OCI-LY7 (cell line): ENCODE results near the gene SV2B. TPM values are rescaled to one million over a fixed set of nuclear protein-coding genes. Genes with fewer than 3 reads are reported as not detected.

Source experiments
- BruUV-seq: library from RNA; stranded (reverse); fragments of 400-500 nt; replicated peaks from 2 replicates; lab custom pipeline; 2021; lab: Mats Ljungman, UMichigan
- CTCF ChIA-PET: fragments of 300-600 bp; sonication (Branson Sonifier 250); formaldehyde crosslinking; loops from one replicate; lab custom pipeline; 2022; ENCODE audit warnings: antibody characterized with exemption; ENCODE audit not compliant: unreplicated experiment; lab: Charles Lee
- POLR2A ChIA-PET: fragments of 300-600 bp; sonication (Branson Sonifier 250); formaldehyde crosslinking; loops from one replicate; lab custom pipeline; 2022; ENCODE audit warnings: antibody characterized with exemption; lab: Charles Lee
- DNase-seq: peaks from one replicate; pipeline ENCODE4 v3.0.0-alpha.2; 2015; ENCODE audit warnings: low spot score
- H2AFZ ChIP-seq: fragments of 200-600 bp; sonication (generic), shearing (Covaris generic); 2 replicates; pipeline ENCODE4 v1.6.1; 2014; ENCODE audit warnings: mild to moderate bottlenecking, antibody characterized with exemption, low read length, moderate library complexity
- H3K27ac ChIP-seq: fragments of 200-600 bp; sonication (generic); 2 replicates; pipeline ENCODE4 v1.5.1; 2014; ENCODE audit warnings: mixed run types, low read depth, mild to moderate bottlenecking, moderate library complexity, low read length, inconsistent platforms; ENCODE audit not compliant: poor library complexity, severe bottlenecking
- H3K36me3 ChIP-seq: fragments of 200-600 bp; sonication (generic); 2 replicates; pipeline ENCODE4 v1.6.1; 2014; ENCODE audit warnings: mild to moderate bottlenecking, antibody characterized with exemption, low read length, moderate library complexity, mixed read lengths; ENCODE audit not compliant: insufficient read depth
- H3K4me1 ChIP-seq: fragments of 200-600 bp; sonication (generic); 2 replicates; pipeline ENCODE4 v1.5.1; 2014; ENCODE audit warnings: mild to moderate bottlenecking, low read length; ENCODE audit not compliant: insufficient read depth, poor library complexity, severe bottlenecking
- H3K4me2 ChIP-seq: fragments of 200-600 bp; sonication (generic); 2 replicates; pipeline ENCODE4 v1.6.1; 2014; ENCODE audit warnings: mild to moderate bottlenecking, low read length
- H3K4me3 ChIP-seq: fragments of 200-600 bp; sonication (generic); 2 replicates; pipeline ENCODE4 v1.5.1; 2014; ENCODE audit warnings: mild to moderate bottlenecking, low read depth, low read length; ENCODE audit not compliant: poor library complexity, severe bottlenecking
- H3K79me2 ChIP-seq: fragments of 200-600 bp; sonication (generic); 2 replicates; pipeline ENCODE4 v1.6.1; 2016; ENCODE audit warnings: low read depth, mild to moderate bottlenecking, low read length, moderate library complexity, mixed read lengths; ENCODE audit not compliant: insufficient read depth
- H3K9me2 ChIP-seq: fragments of 200-600 bp; sonication (generic); 2 replicates; pipeline ENCODE4 v1.6.1; 2016; ENCODE audit warnings: mild to moderate bottlenecking, low read length, mixed read lengths; ENCODE audit not compliant: insufficient read depth
- H3K9me3 ChIP-seq: fragments of 200-600 bp; sonication (generic); 2 replicates; pipeline ENCODE4 v1.6.1; 2014; ENCODE audit warnings: mild to moderate bottlenecking, mixed run types, low read length, mixed read lengths
- H4K20me1 ChIP-seq: fragments of 200-600 bp; sonication (generic); 2 replicates; pipeline ENCODE4 v1.6.1; 2014; ENCODE audit warnings: mild to moderate bottlenecking, antibody characterized with exemption, low read length, moderate library complexity, mixed read lengths; ENCODE audit not compliant: insufficient read depth
- CTCF ChIP-seq: fragments of 200-600 bp; sonication (generic); conservative IDR thresholded peaks from 2 replicates; pipeline ENCODE4 v1.5.1; 2014; ENCODE audit warnings: mild to moderate bottlenecking, antibody characterized with exemption, low read length, moderate library complexity, mixed read lengths
- EZH2phosphoT487 ChIP-seq: fragments of 200-600 bp; sonication (generic); IDR thresholded peaks from 2 replicates; pipeline ENCODE4 v1.6.1; 2018; ENCODE audit warnings: low read depth, borderline replicate concordance, mild to moderate bottlenecking, mixed run types, antibody characterized with exemption, low read length, moderate library complexity, mixed read lengths
- intact Hi-C: fragments of 100-400 bp; cut with micrococcal nuclease; formaldehyde crosslinking; loops from one replicate; pipeline ENCODE4 v1.10.0; 2022; ENCODE audit not compliant: unreplicated experiment
- total RNA-seq, 2 experiments: library from RNA; depleted of rRNA in 1 of 2; stranded (reverse); fragments of >200 nt in 1 of 2; shearing (Covaris generic) in 1 of 2; gene quantifications; 2 replicates each; pipeline ENCODE4 v1.2.3, GENCODE V29; 2014 to 2022

The SV2B gene
- total RNA-seq, 2 experiments from 2014 or later = 0.15 TPM; not detected in 1

- DNase-seq = no peak
- intact Hi-C loops = no loop called here
- TF ChIP-seq EZH2phosphoT487 (no peak), CTCF (no peak)
- H3K4me2 ChIP-seq = no peak overlapping the region
- no peaks in the 10 kb centered on the region for H3K36me3 ChIP-seq
- no peak overlapping the region for H3K4me3 ChIP-seq
- no peak overlapping the region for H3K27ac ChIP-seq
- no peaks in the 10 kb centered on the region for H3K9me2 ChIP-seq
- no peaks in the 10 kb centered on the region for H3K9me3 ChIP-seq
- H4K20me1 ChIP-seq = no peaks in the 10 kb centered on the region
- BruUV-seq = no TSS peak
- POLR2A ChIA-PET = no interaction called here
- H2AFZ ChIP-seq = no peak overlapping the region
- CTCF ChIA-PET = no interaction called here
- no peaks in the 10 kb centered on the region for H3K79me2 ChIP-seq
- H3K4me1 ChIP-seq = no peaks in the 10 kb centered on the region
These were observed 184.9 kb downstream of the SV2B start for GRCh38 chr15:91284758-91285466.

GRCh38 chr15:91289324-91289723 is 189.3 kb downstream of the SV2B start:
- TF ChIP-seq EZH2phosphoT487 = no peak
- peak; percentile 50 for TF ChIP-seq CTCF
- intact Hi-C loops = no loop called here
- no peaks in the 10 kb centered on the region for H4K20me1 ChIP-seq
- no peaks in the 10 kb centered on the region for H3K36me3 ChIP-seq
- no peak overlapping the region for H3K4me3 ChIP-seq
- no peak overlapping the region for H3K4me2 ChIP-seq
- H3K9me3 ChIP-seq = no peaks in the 10 kb centered on the region
- no peak overlapping the region for H3K27ac ChIP-seq
- ChIA-PET CTCF (no interaction called here), POLR2A (no interaction called here)
- no peaks in the 10 kb centered on the region for H3K9me2 ChIP-seq
- no peaks in the 10 kb centered on the region for H3K4me1 ChIP-seq
- BruUV-seq = no TSS peak
- peak; percentile 38 for DNase-seq
- 0 out of 2 replicates have a peak overlapping the region, but pooled peaks have one; percentile 25 for H2AFZ ChIP-seq
- no peaks in the 10 kb centered on the region for H3K79me2 ChIP-seq

- H3K4me3 ChIP-seq = no peak overlapping the region
- H3K36me3 ChIP-seq = no peaks in the 10 kb centered on the region
- H3K4me2 ChIP-seq = no peak overlapping the region
- H3K27ac ChIP-seq = no peak overlapping the region
- no peaks in the 10 kb centered on the region for H4K20me1 ChIP-seq
- intact Hi-C loops = no loop called here
- H3K79me2 ChIP-seq = no peaks in the 10 kb centered on the region
- no peaks in the 10 kb centered on the region for H3K4me1 ChIP-seq
- no peaks in the 10 kb centered on the region for H3K9me2 ChIP-seq
- no TSS peak for BruUV-seq
- H3K9me3 ChIP-seq = no peaks in the 10 kb centered on the region
- POLR2A ChIA-PET = no interaction called here
- TF ChIP-seq CTCF (no peak), EZH2phosphoT487 (no peak)
- CTCF ChIA-PET = no interaction called here
- DNase-seq = no peak
- H2AFZ ChIP-seq = no peak overlapping the region
These were observed 190.5 kb downstream of the SV2B start for GRCh38 chr15:91290553-91290952.
